ENCODE measurements around the gene VPS36.

GRCh38 chr13:52451135-52451804 lies 836 bp upstream of the VPS36 start:
- TF ChIP-seq CTCF (IDR thresholded peaks at IDR 0.05; ENCODE audit: low read depth, low read length, missing input control) (no peak), NR2F2 (IDR thresholded peaks at IDR 0.05) (no peak), FOXA1 (IDR thresholded peaks at IDR 0.05) (no peak), RXRA (IDR thresholded peaks at IDR 0.05) (no peak), RAD21 (IDR thresholded peaks at IDR 0.05) (no peak)
